C1 segment of cervical spinal cord (tissue), 14 donors: ENCODE results near the gene SPDYC.

Source experiments
- DNase-seq, 14 donors: peaks; one replicate each; lab custom pipeline; 2025; lab: John Stamatoyannopoulos, UW

SPDYC gene

GRCh38 chr11:65170058-65170534 lies at the start of gene SPDYC:
SPDYC (plus strand) TSS chr11:65170233; CDS start chr11:65171358, 1,125 bp downstream.
- DNase-seq = no peak

GRCh38 chr11:65120831-65121230 lies 49.2 kb upstream of the SPDYC start:
- no peak for DNase-seq

GRCh38 chr11:65121447-65121864 lies 48.6 kb upstream of the SPDYC start:
- DNase-seq = no peak

GRCh38 chr11:65121865-65122696 lies 48.0 kb upstream of the SPDYC start, which contains the start of the genes FAU and MRPL49:
FAU (minus strand) TSS chr11:65122134; CDS start chr11:65121813, 321 bp downstream.
MRPL49 (plus strand) TSS chr11:65122321; CDS start chr11:65122347, 26 bp downstream.
- DNase-seq = peak; percentile 44 to 97 (median 90)

GRCh38 chr11:65124480-65125196 lies 45.4 kb upstream of the SPDYC start:
- DNase-seq = no peak

- DNase-seq = no peak
Observed at GRCh38 chr11:65125197-65126056, 44.6 kb upstream of the SPDYC start.

GRCh38 chr11:65126624-65127274 lies 43.3 kb upstream of the SPDYC start:
- no peak for DNase-seq

- DNase-seq = no peak
Observed at GRCh38 chr11:65127473-65128181, 42.4 kb upstream of the SPDYC start.

- DNase-seq = no peak
Observed at GRCh38 chr11:65128182-65129145, 41.6 kb upstream of the SPDYC start.

GRCh38 chr11:65129649-65130441 lies 40.2 kb upstream of the SPDYC start:
- DNase-seq = no peak

- no peak for DNase-seq
Observed at GRCh38 chr11:65130631-65131416, 39.2 kb upstream of the SPDYC start.

GRCh38 chr11:65131417-65131776 lies 38.6 kb upstream of the SPDYC start:
- DNase-seq = no peak

GRCh38 chr11:65131895-65132237 lies 38.2 kb upstream of the SPDYC start:
- DNase-seq = no peak

- DNase-seq = no peak
Observed at GRCh38 chr11:65132238-65132987, 37.6 kb upstream of the SPDYC start.

GRCh38 chr11:65132988-65133700 lies 36.9 kb upstream of the SPDYC start:
- DNase-seq = no peak

GRCh38 chr11:65133724-65134123 lies 36.3 kb upstream of the SPDYC start:
- no peak for DNase-seq
